Measurements from ENCODE around the gene TPRA1. TPM values are rescaled to one million over a fixed set of nuclear protein-coding genes. Genes with fewer than 3 reads are reported as not detected.

The TPRA1 gene
- total RNA-seq, 1 experiment from 2014 or later, result 58.5 TPM

DNA sequence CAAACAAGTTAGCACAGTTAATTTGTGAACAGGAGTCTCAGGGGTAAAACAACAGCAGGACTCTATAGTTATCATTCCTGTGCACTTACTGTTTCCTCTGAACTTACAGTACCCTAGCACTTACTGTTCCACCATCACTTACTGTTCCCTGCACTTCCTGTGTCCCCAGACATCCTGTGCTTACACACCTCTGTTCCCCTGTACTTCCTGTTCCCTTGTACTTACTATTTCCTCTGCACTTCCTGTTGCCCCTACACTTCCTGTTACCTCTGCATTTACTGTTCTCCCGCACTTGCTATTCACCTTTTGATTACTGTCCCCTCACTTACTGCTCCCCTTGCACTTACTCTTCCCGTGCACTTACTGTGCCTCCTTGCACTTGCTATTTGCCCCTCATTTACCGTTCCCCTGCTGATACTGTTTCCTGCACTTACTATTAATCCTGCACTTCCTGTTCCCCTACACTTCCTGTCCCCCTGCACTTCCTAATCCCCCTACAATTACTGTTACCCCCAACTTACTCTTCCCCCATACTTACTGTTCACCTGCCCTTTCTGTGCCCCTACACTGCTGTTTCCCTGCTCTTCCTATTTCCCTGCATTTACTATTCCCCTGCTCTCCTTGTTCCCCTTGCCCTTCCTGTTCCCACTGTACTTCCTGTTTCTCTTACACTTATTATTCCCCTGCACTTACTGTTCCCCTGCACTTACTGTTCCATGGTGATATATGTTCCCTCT lies 30.3 kb downstream of the TPRA1 start:
- no TSS peak for BruUV-seq (replicated peaks)
- Histone ChIP-seq H3K9me3 (ENCODE audit: insufficient read depth, low read depth) (no peaks in the 10 kb centered on the region), H3K27ac (no peak overlapping the region)

DNA sequence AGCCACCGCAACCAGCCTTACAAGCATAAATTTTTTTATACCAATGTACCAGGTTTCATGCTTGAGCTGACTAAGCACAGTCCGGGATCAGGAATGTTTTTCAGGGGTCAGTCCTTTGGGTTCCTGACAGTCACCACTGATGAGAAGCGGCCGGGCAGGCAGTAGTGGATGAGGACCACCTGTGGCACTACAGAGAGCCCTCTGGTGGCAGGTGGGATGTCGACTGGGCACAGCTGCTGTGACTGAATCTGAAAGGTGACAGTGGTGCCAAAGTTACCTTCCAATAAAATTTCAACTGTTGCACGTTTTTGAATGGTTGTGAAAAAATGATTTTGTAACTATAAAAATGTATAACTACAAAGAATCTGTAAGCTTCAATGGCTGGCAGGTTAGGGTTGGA lies 34.0 kb downstream of the TPRA1 start:
- ChIA-PET CTCF (interaction anchor here (0.7 kb wide), 1 partner anchor 591 kb away, joined by 8 read pairs; no protein-coding TSS in a partner anchor), POLR2A (ENCODE audit: unreplicated experiment) (no interaction called here)

More for the DNA sequence above, 30.3 kb downstream of the TPRA1 start:
- H3K4me3 ChIP-seq, result no peak overlapping the region
- no peak overlapping the region for H2AFZ ChIP-seq
- no peaks in the 10 kb centered on the region for H3F3A ChIP-seq (ENCODE audit: insufficient read depth, low read depth)
- no peaks in the 10 kb centered on the region for H4K20me1 ChIP-seq (ENCODE audit: insufficient read depth)
- no peaks in the 10 kb centered on the region for H3K9me2 ChIP-seq (ENCODE audit: insufficient read depth)
- no peak for DNase-seq
- H3K27me3 ChIP-seq (ENCODE audit: insufficient read depth, low read depth), result no peaks in the 10 kb centered on the region
- no peak overlapping the region for H3K4me2 ChIP-seq
- no peaks in the 10 kb centered on the region for H3K36me3 ChIP-seq (ENCODE audit: low read depth)
- POLR2A ChIA-PET (ENCODE audit: unreplicated experiment), result no interaction called here
- CTCF ChIA-PET, result no interaction called here
- no peaks in the 10 kb centered on the region for H3K79me2 ChIP-seq (ENCODE audit: low read depth)
- TF ChIP-seq, protein P1, sequence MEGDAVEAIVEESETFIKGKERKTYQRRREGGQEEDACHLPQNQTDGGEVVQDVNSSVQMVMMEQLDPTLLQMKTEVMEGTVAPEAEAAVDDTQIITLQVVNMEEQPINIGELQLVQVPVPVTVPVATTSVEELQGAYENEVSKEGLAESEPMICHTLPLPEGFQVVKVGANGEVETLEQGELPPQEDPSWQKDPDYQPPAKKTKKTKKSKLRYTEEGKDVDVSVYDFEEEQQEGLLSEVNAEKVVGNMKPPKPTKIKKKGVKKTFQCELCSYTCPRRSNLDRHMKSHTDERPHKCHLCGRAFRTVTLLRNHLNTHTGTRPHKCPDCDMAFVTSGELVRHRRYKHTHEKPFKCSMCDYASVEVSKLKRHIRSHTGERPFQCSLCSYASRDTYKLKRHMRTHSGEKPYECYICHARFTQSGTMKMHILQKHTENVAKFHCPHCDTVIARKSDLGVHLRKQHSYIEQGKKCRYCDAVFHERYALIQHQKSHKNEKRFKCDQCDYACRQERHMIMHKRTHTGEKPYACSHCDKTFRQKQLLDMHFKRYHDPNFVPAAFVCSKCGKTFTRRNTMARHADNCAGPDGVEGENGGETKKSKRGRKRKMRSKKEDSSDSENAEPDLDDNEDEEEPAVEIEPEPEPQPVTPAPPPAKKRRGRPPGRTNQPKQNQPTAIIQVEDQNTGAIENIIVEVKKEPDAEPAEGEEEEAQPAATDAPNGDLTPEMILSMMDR (conservative IDR thresholded peaks at IDR 0.05), result no peak
- no peak for TF ChIP-seq EZH2 (IDR thresholded peaks at IDR 0.05; ENCODE audit: low read depth)
- intact Hi-C loops (cut with micrococcal nuclease; ENCODE audit: unreplicated experiment), result no loop called here
- no peaks in the 10 kb centered on the region for H3K4me1 ChIP-seq (replicated peaks; ENCODE audit: insufficient read depth)

DNA sequence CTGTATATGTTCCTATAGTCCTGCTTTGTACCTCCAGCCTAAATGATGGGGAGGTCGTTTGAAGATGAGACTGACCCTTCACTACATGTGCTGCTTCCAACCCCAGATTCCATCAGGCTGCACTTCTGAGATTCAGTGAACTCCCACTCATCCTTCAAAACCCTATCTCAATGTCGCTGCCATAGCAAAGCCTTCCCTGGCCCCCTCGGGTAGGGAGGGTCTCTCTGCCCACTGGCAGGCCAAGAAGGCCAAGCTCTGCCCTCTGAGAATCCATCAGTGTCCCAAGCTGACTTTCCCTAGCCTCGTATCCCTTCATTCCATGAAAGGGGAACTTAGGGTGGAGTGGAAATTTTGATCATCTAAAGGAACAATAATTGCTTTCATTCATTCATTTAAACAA lies 35.4 kb downstream of the TPRA1 start:
- Histone ChIP-seq H3K79me2 (ENCODE audit: low read depth) (no peaks in the 10 kb centered on the region), H3K4me3 (no peak overlapping the region), H3K27ac (no peak overlapping the region), H3F3A (ENCODE audit: insufficient read depth, low read depth) (no peaks in the 10 kb centered on the region), H4K20me1 (ENCODE audit: insufficient read depth) (no peaks in the 10 kb centered on the region), H3K9me2 (ENCODE audit: insufficient read depth) (no peaks in the 10 kb centered on the region), H3K36me3 (ENCODE audit: low read depth) (no peaks in the 10 kb centered on the region), H3K4me2 (no peak overlapping the region), H2AFZ (no peak overlapping the region), H3K27me3 (ENCODE audit: insufficient read depth, low read depth) (no peaks in the 10 kb centered on the region), H3K4me1 (replicated peaks; ENCODE audit: insufficient read depth) (no peaks in the 10 kb centered on the region), H3K9me3 (ENCODE audit: insufficient read depth, low read depth) (no peaks in the 10 kb centered on the region)
- ChIA-PET POLR2A (ENCODE audit: unreplicated experiment) (no interaction called here), CTCF (no interaction called here)
- intact Hi-C loops (cut with micrococcal nuclease; ENCODE audit: unreplicated experiment), result no loop called here
- no peak for DNase-seq
- BruUV-seq (replicated peaks), result no TSS peak
- TF ChIP-seq EZH2 (IDR thresholded peaks at IDR 0.05; ENCODE audit: low read depth), result no peak
- TF ChIP-seq, protein P1 (conservative IDR thresholded peaks at IDR 0.05), result no peak

More for the DNA sequence above, 34.0 kb downstream of the TPRA1 start:
- no peaks in the 10 kb centered on the region for H3K79me2 ChIP-seq (ENCODE audit: low read depth)
- DNase-seq, result no peak
- no TSS peak for BruUV-seq (replicated peaks)
- no peaks in the 10 kb centered on the region for H3F3A ChIP-seq (ENCODE audit: insufficient read depth, low read depth)
- no peaks in the 10 kb centered on the region for H4K20me1 ChIP-seq (ENCODE audit: insufficient read depth)
- no peaks in the 10 kb centered on the region for H3K27me3 ChIP-seq (ENCODE audit: insufficient read depth, low read depth)
- H3K9me2 ChIP-seq (ENCODE audit: insufficient read depth), result no peaks in the 10 kb centered on the region
- no peak overlapping the region for H3K4me3 ChIP-seq
- H2AFZ ChIP-seq, result no peak overlapping the region
- no peaks in the 10 kb centered on the region for H3K4me1 ChIP-seq (replicated peaks; ENCODE audit: insufficient read depth)
- no peak overlapping the region for H3K4me2 ChIP-seq
- no peaks in the 10 kb centered on the region for H3K9me3 ChIP-seq (ENCODE audit: insufficient read depth, low read depth)
- H3K27ac ChIP-seq, result no peak overlapping the region
- H3K36me3 ChIP-seq (ENCODE audit: low read depth), result no peaks in the 10 kb centered on the region
- no peak for TF ChIP-seq EZH2 (IDR thresholded peaks at IDR 0.05; ENCODE audit: low read depth)
- TF ChIP-seq, protein P1 (conservative IDR thresholded peaks at IDR 0.05), result no peak
- intact Hi-C loops (cut with micrococcal nuclease; ENCODE audit: unreplicated experiment), result no loop called here

Measured in PC-9 (cell line).